ENCODE measurements around the gene ORC3. TPM values are rescaled to one million over a fixed set of nuclear protein-coding genes. Genes with fewer than 3 reads are reported as not detected.

Gene ORC3
- total and polyA plus RNA-seq, 10 of the 15 experiments (the other 5 are each of a cell fraction or from before 2014, with no cell fraction given), result 27.2 to 76.3 (median 54.6) TPM

DNA sequence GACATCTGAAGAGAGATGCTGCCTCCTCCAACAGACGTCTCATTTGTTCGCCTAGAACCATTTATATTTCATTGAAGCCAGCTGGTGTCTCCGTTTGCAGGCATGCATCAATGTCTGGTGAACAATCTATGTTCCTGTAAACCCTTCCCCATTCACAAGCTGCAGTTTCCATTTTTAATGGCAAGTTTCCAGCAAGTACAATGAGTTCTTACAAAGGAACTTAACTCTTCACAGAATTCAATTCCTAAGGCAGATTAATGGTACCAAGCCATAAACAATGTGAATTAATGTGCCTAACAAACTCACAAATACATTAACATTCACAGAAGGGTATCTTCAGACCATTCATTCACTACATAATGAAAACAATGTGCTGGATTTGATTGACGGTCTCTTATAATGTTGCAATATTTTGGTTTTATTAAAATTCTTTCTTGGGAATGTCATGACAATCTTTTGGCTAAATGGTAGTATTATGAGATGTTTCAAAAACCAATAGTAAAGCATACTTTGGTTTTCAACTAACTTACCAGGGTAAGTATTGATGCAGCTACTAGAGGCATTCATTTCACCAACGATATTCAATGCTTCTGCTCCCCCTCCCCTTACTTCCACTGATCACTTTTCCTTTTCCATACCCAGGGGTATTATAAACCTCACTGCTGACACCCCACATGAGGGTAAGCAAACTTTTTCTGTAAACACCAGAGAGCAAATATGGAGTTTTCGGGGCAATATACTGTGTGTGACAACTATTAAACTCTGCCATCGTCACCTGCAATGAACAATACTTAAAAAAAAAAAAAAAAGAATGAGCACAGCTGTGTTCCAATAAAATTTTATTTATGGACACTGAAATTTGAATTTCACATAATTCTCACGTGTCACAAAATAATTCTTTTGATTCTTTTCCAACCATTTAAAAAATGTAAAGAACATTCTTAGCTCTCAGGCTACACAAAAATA lies 107.9 kb downstream of the ORC3 start:
- Histone ChIP-seq H3K79me2 (ENCODE audit: control insufficient read depth, insufficient read depth, low read length) (peaks cover 90% of the 10 kb centered on the region), H2AFZ (ENCODE audit: control insufficient read depth, low read depth, low read length) (no peak overlapping the region), H3K4me1 (ENCODE audit: control insufficient read depth, insufficient read depth, low read length) (peaks cover 11% of the 10 kb centered on the region; the same call in 1 of the 2 replicates), H3K9ac (ENCODE audit: control insufficient read depth, insufficient read depth, low read length) (peak overlapping the region; percentile 98), H3K27me3 (replicated peaks in 1 of 2; ENCODE audit: control insufficient read depth in 2 of 2, insufficient read depth in 2 of 2, low read length in 1 of 2) (no peaks in the 10 kb centered on the region), H3K4me2 (ENCODE audit: control insufficient read depth, insufficient read depth) (peak overlapping the region; percentile 68), H3K9me3 (replicated peaks; ENCODE audit: control insufficient read depth, insufficient read depth, low read length) (no peaks in the 10 kb centered on the region), H3K4me3 (peak overlapping the region; percentile 96), H3K27ac (ENCODE audit: control insufficient read depth, insufficient read depth) (peak overlapping the region; percentile 97; the same call in 1 of the 2 replicates), H4K20me1 (ENCODE audit: control insufficient read depth, insufficient read depth) (no peaks in the 10 kb centered on the region), H3K36me3 (ENCODE audit: control insufficient read depth in 2 of 2, insufficient read depth in 2 of 2, low read length in 1 of 2) (peaks cover 0 to 6% of the 10 kb centered on the region in 2 experiments; a peak in 3 of 4 replicates)
- no peak for FAIRE-seq
- ChIA-PET CTCF (interaction anchor here (0.6 to 2.1 kb wide), 20 partner anchors 12 to 255 kb away, joined by 3 to 11 read pairs (median 4); no protein-coding TSS in a partner anchor), SMC1A (ENCODE audit: uncharacterized antibody, unreplicated experiment) (interaction anchor here (0.6 to 8.9 kb wide), 44 partner anchors 7 to 1176 kb away, joined by 3 to 83 read pairs (median 5); partner anchors contain the start of genes ORC3 and RARS2), RAD21 (ENCODE audit: unreplicated experiment) (interaction anchor here (0.7 to 4.3 kb wide), 26 partner anchors 8 to 1173 kb away, joined by 3 to 54 read pairs (median 6); no protein-coding TSS in a partner anchor), POLR2A (interaction anchor here (0.6 to 3.9 kb wide), 19 partner anchors 8 to 1678 kb away, joined by 3 to 28 read pairs (median 3); partner anchors contain the start of genes ORC3 and RARS2)
- no peak for ATAC-seq
- WGBS (ENCODE audit: insufficient coverage, insufficient replicate concordance, low lambda C conversion rate, missing lambda C conversion rate), result 28% methylated on average over 8 of the region's 8 CpGs
- TF ChIP-seq NKRF (conservative IDR thresholded peaks at IDR 0.05) (0 out of 2 replicates have a peak, but pooled peaks have one; percentile 25), PKNOX1 (IDR thresholded peaks at IDR 0.05) (peak; percentile 40; the same call in 1 of the 2 replicates), ZNF622 (IDR thresholded peaks at IDR 0.05) (no peak), SMAD1 (IDR thresholded peaks at IDR 0.05; ENCODE audit: low read depth, partially characterized antibody) (peak; percentile 9)
- no peak for DNase-seq (ENCODE audit: low read depth, low spot score)
- BruUV-seq (replicated peaks), result no TSS peak
- intact Hi-C loops (cut with micrococcal nuclease; ENCODE audit: unreplicated experiment) (loop anchor here (5.0 kb wide), 3 partner anchors 34 to 1174 kb away; no protein-coding TSS in a partner anchor), in situ Hi-C loops (cut with MboI) (no loop called here)
